ENCODE results near the gene RNASE4.

GRCh38 chr14:20644520-20644919 is 39.8 kb upstream of the RNASE4 start:
- TF ChIP-seq, protein P1, sequence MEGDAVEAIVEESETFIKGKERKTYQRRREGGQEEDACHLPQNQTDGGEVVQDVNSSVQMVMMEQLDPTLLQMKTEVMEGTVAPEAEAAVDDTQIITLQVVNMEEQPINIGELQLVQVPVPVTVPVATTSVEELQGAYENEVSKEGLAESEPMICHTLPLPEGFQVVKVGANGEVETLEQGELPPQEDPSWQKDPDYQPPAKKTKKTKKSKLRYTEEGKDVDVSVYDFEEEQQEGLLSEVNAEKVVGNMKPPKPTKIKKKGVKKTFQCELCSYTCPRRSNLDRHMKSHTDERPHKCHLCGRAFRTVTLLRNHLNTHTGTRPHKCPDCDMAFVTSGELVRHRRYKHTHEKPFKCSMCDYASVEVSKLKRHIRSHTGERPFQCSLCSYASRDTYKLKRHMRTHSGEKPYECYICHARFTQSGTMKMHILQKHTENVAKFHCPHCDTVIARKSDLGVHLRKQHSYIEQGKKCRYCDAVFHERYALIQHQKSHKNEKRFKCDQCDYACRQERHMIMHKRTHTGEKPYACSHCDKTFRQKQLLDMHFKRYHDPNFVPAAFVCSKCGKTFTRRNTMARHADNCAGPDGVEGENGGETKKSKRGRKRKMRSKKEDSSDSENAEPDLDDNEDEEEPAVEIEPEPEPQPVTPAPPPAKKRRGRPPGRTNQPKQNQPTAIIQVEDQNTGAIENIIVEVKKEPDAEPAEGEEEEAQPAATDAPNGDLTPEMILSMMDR (conservative IDR thresholded peaks at IDR 0.05 in 1 of 2, IDR thresholded peaks at IDR 0.05 in 1 of 2; ENCODE audit: extremely low read depth in 1 of 2, insufficient read depth in 1 of 2, low read depth in 1 of 2, low read length in 2 of 2), result no peak
- TF ChIP-seq EZH2 (IDR thresholded peaks at IDR 0.05; ENCODE audit: borderline replicate concordance, low read length), result no peak

All from mammary epithelial cell (primary cell).